ENCODE data around the gene OR8J1. TPM values are rescaled to one million over a fixed set of nuclear protein-coding genes. Genes with fewer than 3 reads are reported as not detected.

OR8J1 gene
- total and polyA plus RNA-seq, 2 of the 8 experiments (the other 6 are each of a cell fraction or from before 2014, with no cell fraction given) = not detected

DNA sequence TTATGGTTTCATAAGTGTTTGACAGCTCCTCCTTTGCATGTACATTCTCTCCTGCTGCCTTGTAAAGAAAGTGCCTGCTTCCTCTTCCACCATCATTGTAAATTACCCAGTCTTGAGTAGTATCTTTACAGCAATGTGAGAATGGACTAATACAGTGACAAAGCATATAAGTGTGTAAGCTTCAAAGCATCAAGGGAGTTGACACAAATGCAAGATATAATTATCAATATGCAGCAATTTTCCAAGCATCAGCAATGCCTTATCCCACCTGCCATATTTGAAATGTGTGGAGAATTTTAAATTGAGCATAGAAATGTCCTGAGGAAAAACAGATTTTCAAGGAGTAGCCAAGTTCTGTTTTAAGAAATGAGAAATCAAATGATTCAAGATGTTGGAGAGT, 56.7 kb downstream of the OR8J1 start:
- Histone ChIP-seq H3K4ac (replicated peaks; ENCODE audit: insufficient read length, low read depth, low read length) (no peak overlapping the region), H3K27me3 (replicated peaks in 1 of 4; ENCODE audit: control insufficient read depth in 3 of 4, extremely low read depth in 1 of 4, insufficient read depth in 3 of 4, low read length in 3 of 4) (no peaks in the 10 kb centered on the region), H2BK12ac (ENCODE audit: low read depth, low read length) (no peak overlapping the region)
- no peak for TF ChIP-seq POLR2A (IDR thresholded peaks at IDR 0.05; ENCODE audit: control extremely low read depth in 1 of 2, low read depth in 2 of 2, low read length in 2 of 2)
- TF ChIP-seq CHD1 (IDR thresholded peaks at IDR 0.05; ENCODE audit: low read depth, low read length) = no peak
- no peak for TF ChIP-seq TAF1 (IDR thresholded peaks at IDR 0.05; ENCODE audit: low read depth, low read length)
- no peak for TF ChIP-seq CBX8 (IDR thresholded peaks at IDR 0.05; ENCODE audit: borderline replicate concordance, low read depth, low read length)
- TF ChIP-seq, protein P1, sequence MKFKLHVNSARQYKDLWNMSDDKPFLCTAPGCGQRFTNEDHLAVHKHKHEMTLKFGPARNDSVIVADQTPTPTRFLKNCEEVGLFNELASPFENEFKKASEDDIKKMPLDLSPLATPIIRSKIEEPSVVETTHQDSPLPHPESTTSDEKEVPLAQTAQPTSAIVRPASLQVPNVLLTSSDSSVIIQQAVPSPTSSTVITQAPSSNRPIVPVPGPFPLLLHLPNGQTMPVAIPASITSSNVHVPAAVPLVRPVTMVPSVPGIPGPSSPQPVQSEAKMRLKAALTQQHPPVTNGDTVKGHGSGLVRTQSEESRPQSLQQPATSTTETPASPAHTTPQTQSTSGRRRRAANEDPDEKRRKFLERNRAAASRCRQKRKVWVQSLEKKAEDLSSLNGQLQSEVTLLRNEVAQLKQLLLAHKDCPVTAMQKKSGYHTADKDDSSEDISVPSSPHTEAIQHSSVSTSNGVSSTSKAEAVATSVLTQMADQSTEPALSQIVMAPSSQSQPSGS (IDR thresholded peaks at IDR 0.05; ENCODE audit: low read length) = no peak
- TF ChIP-seq SIX5 (IDR thresholded peaks at IDR 0.05; ENCODE audit: low read depth, low read length) = no peak
- no peak for TF ChIP-seq POLR2AphosphoS5 (IDR thresholded peaks at IDR 0.05; ENCODE audit: low read depth, low read length)
- no peak for TF ChIP-seq EZH2 (IDR thresholded peaks at IDR 0.05; ENCODE audit: low read depth, low read length, severe bottlenecking)
- TF ChIP-seq, protein P2, sequence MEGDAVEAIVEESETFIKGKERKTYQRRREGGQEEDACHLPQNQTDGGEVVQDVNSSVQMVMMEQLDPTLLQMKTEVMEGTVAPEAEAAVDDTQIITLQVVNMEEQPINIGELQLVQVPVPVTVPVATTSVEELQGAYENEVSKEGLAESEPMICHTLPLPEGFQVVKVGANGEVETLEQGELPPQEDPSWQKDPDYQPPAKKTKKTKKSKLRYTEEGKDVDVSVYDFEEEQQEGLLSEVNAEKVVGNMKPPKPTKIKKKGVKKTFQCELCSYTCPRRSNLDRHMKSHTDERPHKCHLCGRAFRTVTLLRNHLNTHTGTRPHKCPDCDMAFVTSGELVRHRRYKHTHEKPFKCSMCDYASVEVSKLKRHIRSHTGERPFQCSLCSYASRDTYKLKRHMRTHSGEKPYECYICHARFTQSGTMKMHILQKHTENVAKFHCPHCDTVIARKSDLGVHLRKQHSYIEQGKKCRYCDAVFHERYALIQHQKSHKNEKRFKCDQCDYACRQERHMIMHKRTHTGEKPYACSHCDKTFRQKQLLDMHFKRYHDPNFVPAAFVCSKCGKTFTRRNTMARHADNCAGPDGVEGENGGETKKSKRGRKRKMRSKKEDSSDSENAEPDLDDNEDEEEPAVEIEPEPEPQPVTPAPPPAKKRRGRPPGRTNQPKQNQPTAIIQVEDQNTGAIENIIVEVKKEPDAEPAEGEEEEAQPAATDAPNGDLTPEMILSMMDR (IDR thresholded peaks at IDR 0.05; ENCODE audit: control extremely low read depth in 1 of 3, insufficient read depth in 1 of 3, low read depth in 1 of 3, low read length in 3 of 3) = no peak
- no peak for TF ChIP-seq SP4 (IDR thresholded peaks at IDR 0.05; ENCODE audit: low read length)
- no peak for TF ChIP-seq TCF12 (IDR thresholded peaks at IDR 0.05; ENCODE audit: low read depth, low read length)
- TF ChIP-seq KDM4A (IDR thresholded peaks at IDR 0.05; ENCODE audit: low read depth, low read length, severe bottlenecking) = no peak

More for the DNA sequence above, 56.7 kb downstream of the OR8J1 start:
- no peaks in the 10 kb centered on the region for H3K4me1 ChIP-seq (replicated peaks in 1 of 4; ENCODE audit: control insufficient read depth in 3 of 4, insufficient read depth in 4 of 4, low read length in 3 of 4)
- H2BK120ac ChIP-seq (replicated peaks; ENCODE audit: low read depth, low read length) = no peak overlapping the region
- H3K27ac ChIP-seq (ENCODE audit: low read depth, low read length) = no peak overlapping the region
- no peaks in the 10 kb centered on the region for H4K20me1 ChIP-seq (replicated peaks in 1 of 2; ENCODE audit: control insufficient read depth in 1 of 2, insufficient read depth in 2 of 2, low read length in 2 of 2)
- no peaks in the 10 kb centered on the region for H3K79me1 ChIP-seq (ENCODE audit: low read depth, low read length)
- ChIA-PET CTCF (ENCODE audit: partially characterized antibody) (interaction anchor here (1.0 kb wide), 1 partner anchor 29 kb away, joined by 3 read pairs; no protein-coding TSS in a partner anchor), POLR2A (ENCODE audit: partially characterized antibody) (no interaction called here)
- H3K23me2 ChIP-seq (ENCODE audit: low read depth, low read length) = no peaks in the 10 kb centered on the region
- H3K4me3 ChIP-seq (ENCODE audit: extremely low read depth in 1 of 4, insufficient read depth in 2 of 4, low read depth in 3 of 4, low read length in 4 of 4) = no peak overlapping the region
- H2BK15ac ChIP-seq (ENCODE audit: low read length) = no peak overlapping the region
- no peak overlapping the region for H2AK5ac ChIP-seq (ENCODE audit: low read depth, low read length)
- no peak overlapping the region for H2BK20ac ChIP-seq (ENCODE audit: low read length)
- no peak overlapping the region for H4K91ac ChIP-seq (replicated peaks; ENCODE audit: insufficient read length, low read length)
- DNase-seq (ENCODE audit: low read depth in 1 of 2, low spot score in 2 of 2) (no peak), FAIRE-seq (no peak)
- H3K9ac ChIP-seq (replicated peaks in 1 of 4; ENCODE audit: extremely low read depth in 1 of 4, low read depth in 3 of 4, low read length in 3 of 4) = no peak overlapping the region
- H3K9me3 ChIP-seq (ENCODE audit: insufficient read depth in 2 of 2, low read depth in 1 of 2, low read length in 1 of 2) = no peaks in the 10 kb centered on the region
- H3K18ac ChIP-seq (ENCODE audit: extremely low read depth, low read length) = no peak overlapping the region
- no peak overlapping the region for H2BK5ac ChIP-seq (ENCODE audit: low read depth, low read length)
- no peak overlapping the region for H3K23ac ChIP-seq (ENCODE audit: insufficient read length)
- H3K14ac ChIP-seq (ENCODE audit: insufficient read length) = no peak overlapping the region
- H3K36me3 ChIP-seq (ENCODE audit: control insufficient read depth in 2 of 4, insufficient read depth in 4 of 4, low read length in 3 of 4) = no peaks in the 10 kb centered on the region; a peak in 1 of 8 replicates
- H3K79me2 ChIP-seq (ENCODE audit: control insufficient read depth in 1 of 2, insufficient read depth in 2 of 2, low read length in 2 of 2) = no peaks in the 10 kb centered on the region
- no peak overlapping the region for H2AFZ ChIP-seq (ENCODE audit: low read length)
- H4K5ac ChIP-seq (ENCODE audit: insufficient read length, low read depth, low read length) = no peak overlapping the region
- no peak overlapping the region for H3K4me2 ChIP-seq (ENCODE audit: insufficient read depth in 1 of 2, low read depth in 2 of 2, low read length in 2 of 2)
- H4K8ac ChIP-seq (ENCODE audit: extremely low read depth, insufficient read depth, low read length) = no peak overlapping the region
- H3K56ac ChIP-seq (replicated peaks; ENCODE audit: insufficient read length, low read depth, low read length) = no peak overlapping the region

Data from H1 (cell line).